ENCODE measurements around the gene ZG16.
A peak's percentile ranks its signal among the peaks of the same experiment; 100 is the strongest.

ZG16 gene

DNA sequence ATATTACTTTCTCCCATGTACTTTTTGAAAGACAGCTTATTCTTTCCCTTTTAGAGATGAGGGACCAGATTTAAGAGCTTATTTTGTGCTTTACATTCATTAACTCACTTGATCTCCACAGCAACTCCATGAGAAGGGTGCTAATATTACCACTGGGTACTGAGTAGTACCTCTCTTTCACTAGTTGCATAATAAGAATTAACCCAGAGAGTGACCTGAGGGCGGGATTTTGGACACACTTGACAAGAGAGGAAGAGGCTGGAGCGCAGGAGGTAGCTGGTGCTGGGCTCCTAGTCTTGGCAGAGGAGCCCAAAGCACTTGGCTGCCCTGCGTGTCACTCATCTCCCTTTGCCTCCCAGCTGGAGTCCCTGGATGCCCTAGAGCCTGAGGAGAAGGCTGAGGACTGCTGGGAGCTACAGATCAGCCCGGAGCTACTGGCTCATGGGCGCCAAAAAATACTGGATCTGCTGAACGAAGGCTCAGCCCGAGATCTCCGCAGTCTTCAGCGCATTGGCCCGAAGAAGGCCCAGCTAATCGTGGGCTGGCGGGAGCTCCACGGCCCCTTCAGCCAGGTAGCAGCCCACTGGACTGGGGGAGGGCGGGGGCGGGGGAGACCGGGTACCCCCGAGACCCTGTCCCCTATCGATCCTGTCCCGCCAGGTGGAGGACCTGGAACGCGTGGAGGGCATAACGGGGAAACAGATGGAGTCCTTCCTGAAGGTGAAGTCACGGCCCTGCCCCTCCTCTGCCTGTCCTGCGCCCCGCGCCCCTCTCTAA is 26.6 kb downstream of the ZG16 start:
- H3K9me2 ChIP-seq (replicated peaks; ENCODE audit: insufficient read depth, low read length): no peaks in the 10 kb centered on the region
- H3K9ac ChIP-seq (ENCODE audit: low read length): peak overlapping the region; percentile 90
- peaks cover 27% of the 10 kb centered on the region for H3K4me1 ChIP-seq (ENCODE audit: low read length)
- no peaks in the 10 kb centered on the region for H4K20me1 ChIP-seq (ENCODE audit: insufficient read depth, low read length)
- H3K4me3 ChIP-seq (ENCODE audit: low read length): peak overlapping the region; percentile 86
- no peaks in the 10 kb centered on the region for H3K9me3 ChIP-seq (replicated peaks; ENCODE audit: insufficient read depth, low read length)
- TF ChIP-seq EZH2phosphoT487 (IDR thresholded peaks at IDR 0.05; ENCODE audit: low read length) (no peak), EZH2 (optimal IDR thresholded peaks at IDR 0.05; ENCODE audit: low read depth, low read length) (no peak)
- TF ChIP-seq, protein P1, sequence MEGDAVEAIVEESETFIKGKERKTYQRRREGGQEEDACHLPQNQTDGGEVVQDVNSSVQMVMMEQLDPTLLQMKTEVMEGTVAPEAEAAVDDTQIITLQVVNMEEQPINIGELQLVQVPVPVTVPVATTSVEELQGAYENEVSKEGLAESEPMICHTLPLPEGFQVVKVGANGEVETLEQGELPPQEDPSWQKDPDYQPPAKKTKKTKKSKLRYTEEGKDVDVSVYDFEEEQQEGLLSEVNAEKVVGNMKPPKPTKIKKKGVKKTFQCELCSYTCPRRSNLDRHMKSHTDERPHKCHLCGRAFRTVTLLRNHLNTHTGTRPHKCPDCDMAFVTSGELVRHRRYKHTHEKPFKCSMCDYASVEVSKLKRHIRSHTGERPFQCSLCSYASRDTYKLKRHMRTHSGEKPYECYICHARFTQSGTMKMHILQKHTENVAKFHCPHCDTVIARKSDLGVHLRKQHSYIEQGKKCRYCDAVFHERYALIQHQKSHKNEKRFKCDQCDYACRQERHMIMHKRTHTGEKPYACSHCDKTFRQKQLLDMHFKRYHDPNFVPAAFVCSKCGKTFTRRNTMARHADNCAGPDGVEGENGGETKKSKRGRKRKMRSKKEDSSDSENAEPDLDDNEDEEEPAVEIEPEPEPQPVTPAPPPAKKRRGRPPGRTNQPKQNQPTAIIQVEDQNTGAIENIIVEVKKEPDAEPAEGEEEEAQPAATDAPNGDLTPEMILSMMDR (IDR thresholded peaks at IDR 0.05; ENCODE audit: low read length): no peak
- peak overlapping the region; percentile 83 for H3K27ac ChIP-seq (ENCODE audit: low read length)
- no peaks in the 10 kb centered on the region for H3K27me3 ChIP-seq (replicated peaks; ENCODE audit: insufficient read depth, low read length)
- peak overlapping the region; percentile 46; the same call in 1 of the 2 replicates for H2AFZ ChIP-seq (ENCODE audit: low read length)
- H3K36me3 ChIP-seq (replicated peaks; ENCODE audit: insufficient read depth, low read length): peaks cover 2% of the 10 kb centered on the region; the same call in 1 of the 2 replicates
- H3K79me2 ChIP-seq (ENCODE audit: low read length): peaks cover 25% of the 10 kb centered on the region
- peak; percentile 54 for DNase-seq
- peak overlapping the region; percentile 84 for H3K4me2 ChIP-seq (ENCODE audit: low read depth, low read length)
- peaks cover 47% of the 10 kb centered on the region for H3F3A ChIP-seq (ENCODE audit: insufficient read depth, low read length)

DNA sequence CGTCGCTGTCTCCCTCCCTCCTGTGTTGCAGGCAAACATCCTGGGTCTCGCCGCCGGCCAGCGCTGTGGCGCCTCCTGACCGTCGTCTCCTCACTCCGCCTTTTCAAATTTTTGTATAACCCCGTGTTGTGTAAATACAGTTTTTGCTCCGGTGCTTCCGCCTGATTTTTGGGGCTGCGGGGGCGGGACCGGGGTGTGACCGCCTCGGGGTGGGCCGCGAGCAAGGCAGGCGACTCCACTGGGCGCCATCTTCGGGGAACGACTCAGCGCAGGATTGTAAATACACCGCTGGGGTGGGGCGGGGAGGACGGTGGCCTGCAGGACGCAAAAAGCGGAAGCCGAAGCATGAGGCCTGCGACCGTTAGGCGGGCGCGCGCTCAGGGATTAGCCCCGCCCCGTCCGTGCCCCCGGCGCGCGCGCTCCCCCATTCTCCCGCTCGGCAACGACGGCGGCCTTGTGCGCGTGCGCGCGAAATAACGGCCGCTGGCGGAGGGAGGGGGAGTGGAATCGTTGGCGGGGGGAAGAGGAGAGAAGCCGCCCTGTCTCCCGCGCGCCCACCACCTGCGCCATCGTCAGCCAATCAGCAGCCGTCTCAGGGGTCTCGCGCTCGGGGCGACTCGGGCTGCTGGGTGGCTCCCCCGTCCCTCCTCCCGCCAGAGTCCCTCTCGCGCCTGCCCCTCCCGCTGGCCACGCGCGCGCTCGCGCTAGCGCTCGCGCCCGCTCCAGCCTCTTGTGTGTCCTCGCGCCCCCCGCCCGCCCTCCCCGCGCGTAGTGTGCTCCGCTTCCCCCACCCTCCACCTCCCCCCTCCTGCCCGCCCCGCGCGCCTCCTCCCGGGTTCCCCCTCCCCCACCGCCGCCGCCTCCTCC is 27.4 kb downstream of the ZG16 start:
- peaks cover 35% of the 10 kb centered on the region for H3K4me1 ChIP-seq (ENCODE audit: low read length)
- peak overlapping the region; percentile 56; the same call in 1 of the 2 replicates for H2AFZ ChIP-seq (ENCODE audit: low read length)
- H3K27ac ChIP-seq (ENCODE audit: low read length): peak overlapping the region; percentile 83
- H3K79me2 ChIP-seq (ENCODE audit: low read length): peaks cover 32% of the 10 kb centered on the region
- H3K27me3 ChIP-seq (replicated peaks; ENCODE audit: insufficient read depth, low read length): no peaks in the 10 kb centered on the region
- H3K4me2 ChIP-seq (ENCODE audit: low read depth, low read length): peak overlapping the region; percentile 84
- no peaks in the 10 kb centered on the region for H3K9me3 ChIP-seq (replicated peaks; ENCODE audit: insufficient read depth, low read length)
- H3F3A ChIP-seq (ENCODE audit: insufficient read depth, low read length): peaks cover 55% of the 10 kb centered on the region
- H4K20me1 ChIP-seq (ENCODE audit: insufficient read depth, low read length): no peaks in the 10 kb centered on the region
- peak overlapping the region; percentile 86 for H3K4me3 ChIP-seq (ENCODE audit: low read length)
- TF ChIP-seq EZH2 (optimal IDR thresholded peaks at IDR 0.05; ENCODE audit: low read depth, low read length): no peak
- TF ChIP-seq, protein P1 (IDR thresholded peaks at IDR 0.05; ENCODE audit: low read length): no peak
- TF ChIP-seq EZH2phosphoT487 (IDR thresholded peaks at IDR 0.05; ENCODE audit: low read length): no peak
- DNase-seq: peak; percentile 97
- no peaks in the 10 kb centered on the region for H3K9me2 ChIP-seq (replicated peaks; ENCODE audit: insufficient read depth, low read length)
- no peaks in the 10 kb centered on the region; the same call in 1 of the 2 replicates for H3K36me3 ChIP-seq (replicated peaks; ENCODE audit: insufficient read depth, low read length)
- H3K9ac ChIP-seq (ENCODE audit: low read length): peak overlapping the region; percentile 90

DNA sequence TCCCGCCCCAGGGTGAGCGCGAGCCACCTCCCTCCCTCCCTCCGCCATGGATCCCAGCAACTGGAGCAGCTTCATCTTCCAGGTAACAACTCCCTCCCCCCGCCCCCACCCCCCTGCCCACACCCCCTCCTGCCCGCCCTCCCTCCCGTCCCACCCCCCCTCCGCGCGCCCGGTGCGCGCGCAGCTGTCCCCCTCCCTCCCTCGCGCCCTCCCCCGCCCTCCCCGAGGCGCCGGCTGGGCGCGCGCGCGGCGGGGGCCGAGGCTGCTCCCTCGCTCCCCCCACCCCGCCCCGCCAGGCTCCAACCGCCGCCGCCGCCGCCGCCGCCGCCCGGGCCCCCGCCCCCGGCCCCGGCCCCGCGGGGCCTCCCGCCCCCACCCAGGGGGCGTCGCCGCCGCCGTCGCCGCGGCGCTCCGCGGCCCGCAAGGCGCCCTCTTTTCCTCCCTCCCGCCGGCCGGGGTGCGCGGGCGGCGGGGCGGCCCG is 28.1 kb downstream of the ZG16 start, which contains the start of gene MAZ:
MAZ (plus strand) TSS at position 431 of the 481 bp plus-strand sequence. CDS start 173 bp downstream, outside the sequence.
- H3F3A ChIP-seq (ENCODE audit: insufficient read depth, low read length): peaks cover 61% of the 10 kb centered on the region
- H4K20me1 ChIP-seq (ENCODE audit: insufficient read depth, low read length): no peaks in the 10 kb centered on the region
- H2AFZ ChIP-seq (ENCODE audit: low read length): 0 out of 2 replicates have a peak within 1 kb of the TSS, but pooled peaks have one; percentile 56
- peaks cover 41% of the 10 kb centered on the region for H3K4me1 ChIP-seq (ENCODE audit: low read length)
- no peaks in the 10 kb centered on the region for H3K27me3 ChIP-seq (replicated peaks; ENCODE audit: insufficient read depth, low read length)
- peak within 1 kb of the TSS; percentile 86 for H3K4me3 ChIP-seq (ENCODE audit: low read length)
- H3K9me2 ChIP-seq (replicated peaks; ENCODE audit: insufficient read depth, low read length): no peaks in the 10 kb centered on the region
- no peaks in the 10 kb centered on the region for H3K9me3 ChIP-seq (replicated peaks; ENCODE audit: insufficient read depth, low read length)
- H3K9ac ChIP-seq (ENCODE audit: low read length): peak within 1 kb of the TSS; percentile 95
- TF ChIP-seq EZH2 (optimal IDR thresholded peaks at IDR 0.05; ENCODE audit: low read depth, low read length): no peak
- no peak for TF ChIP-seq EZH2phosphoT487 (IDR thresholded peaks at IDR 0.05; ENCODE audit: low read length)
- peak within 1 kb of the TSS; percentile 77 for H3K4me2 ChIP-seq (ENCODE audit: low read depth, low read length)
- peak; percentile 84 for DNase-seq
- H3K27ac ChIP-seq (ENCODE audit: low read length): peak within 1 kb of the TSS; percentile 95
- peaks cover 32% of the 10 kb centered on the region for H3K79me2 ChIP-seq (ENCODE audit: low read length)
- H3K36me3 ChIP-seq (replicated peaks; ENCODE audit: insufficient read depth, low read length): no peaks in the 10 kb centered on the region; the same call in 1 of the 2 replicates

Data from MM.1S (cell line).